ENCODE data around the gene OXT.

- TF ChIP-seq CTCF (IDR thresholded peaks at IDR 0.05), result no peak
- no peak for TF ChIP-seq POLR2A (IDR thresholded peaks at IDR 0.05)
Observed at GRCh38 chr20:3051385-3052019, 19.9 kb upstream of the OXT start.
